ENCODE data around the gene MMS22L.

MMS22L gene

GRCh38 chr6:97282726-97283617 is at the start of gene MMS22L:
MMS22L (minus strand) TSS chr6:97283216; CDS start chr6:97282477, 739 bp downstream.
- peak; percentile 88 for DNase-seq (ENCODE audit: low read depth)

GRCh38 chr6:97322811-97323210 is 39.8 kb upstream of the MMS22L start:
- DNase-seq (ENCODE audit: low read depth), result no peak

- DNase-seq (ENCODE audit: low read depth), result no peak
Measured at GRCh38 chr6:97322226-97322625, 39.2 kb upstream of the MMS22L start.

GRCh38 chr6:97316978-97317377 is 34.0 kb upstream of the MMS22L start:
- no peak for DNase-seq (ENCODE audit: low read depth)

GRCh38 chr6:97312241-97312640 is 29.2 kb upstream of the MMS22L start:
- no peak for DNase-seq (ENCODE audit: low read depth)

GRCh38 chr6:97306544-97307320 is 23.7 kb upstream of the MMS22L start:
- DNase-seq (ENCODE audit: low read depth), result no peak

- DNase-seq (ENCODE audit: low read depth), result no peak
Measured at GRCh38 chr6:97305414-97306066, 22.5 kb upstream of the MMS22L start.

GRCh38 chr6:97304701-97305100 is 21.7 kb upstream of the MMS22L start:
- DNase-seq (ENCODE audit: low read depth), result no peak

GRCh38 chr6:97294451-97294850 is 11.4 kb upstream of the MMS22L start:
- no peak for DNase-seq (ENCODE audit: low read depth)

- DNase-seq (ENCODE audit: low read depth), result no peak
Measured at GRCh38 chr6:97293198-97293696, 10.2 kb upstream of the MMS22L start.

GRCh38 chr6:97292671-97293070 is 9.7 kb upstream of the MMS22L start:
- no peak for DNase-seq (ENCODE audit: low read depth)

GRCh38 chr6:97291896-97292295 is 8.9 kb upstream of the MMS22L start:
- DNase-seq (ENCODE audit: low read depth), result no peak

- DNase-seq (ENCODE audit: low read depth), result no peak
Measured at GRCh38 chr6:97289332-97289731, 6.3 kb upstream of the MMS22L start.

GRCh38 chr6:97288188-97288587 is 5.2 kb upstream of the MMS22L start:
- DNase-seq (ENCODE audit: low read depth), result no peak

GRCh38 chr6:97282238-97282725 is 734 bp downstream of the MMS22L start:
- no peak for DNase-seq (ENCODE audit: low read depth)

GRCh38 chr6:97280766-97281165 is 2.2 kb downstream of the MMS22L start:
- DNase-seq (ENCODE audit: low read depth), result no peak

GRCh38 chr6:97275804-97276203 is 7.2 kb downstream of the MMS22L start:
- no peak for DNase-seq (ENCODE audit: low read depth)

- no peak for DNase-seq (ENCODE audit: low read depth)
Measured at GRCh38 chr6:97269821-97270220, 13.2 kb downstream of the MMS22L start.

- DNase-seq (ENCODE audit: low read depth), result no peak
Measured at GRCh38 chr6:97262676-97263075, 20.3 kb downstream of the MMS22L start.

GRCh38 chr6:97246842-97247241 is 36.2 kb downstream of the MMS22L start:
- no peak for DNase-seq (ENCODE audit: low read depth)

GRCh38 chr6:97240222-97240621 is 42.8 kb downstream of the MMS22L start:
- no peak for DNase-seq (ENCODE audit: low read depth)

- DNase-seq (ENCODE audit: low read depth), result no peak
Measured at GRCh38 chr6:97231911-97232310, 51.1 kb downstream of the MMS22L start.
